ENCODE results near the gene FOXK2. TPM values are rescaled to one million over a fixed set of nuclear protein-coding genes. Genes with fewer than 3 reads are reported as not detected.

The FOXK2 gene
- total RNA-seq, 1 experiment from 2014 or later = 104 TPM

DNA sequence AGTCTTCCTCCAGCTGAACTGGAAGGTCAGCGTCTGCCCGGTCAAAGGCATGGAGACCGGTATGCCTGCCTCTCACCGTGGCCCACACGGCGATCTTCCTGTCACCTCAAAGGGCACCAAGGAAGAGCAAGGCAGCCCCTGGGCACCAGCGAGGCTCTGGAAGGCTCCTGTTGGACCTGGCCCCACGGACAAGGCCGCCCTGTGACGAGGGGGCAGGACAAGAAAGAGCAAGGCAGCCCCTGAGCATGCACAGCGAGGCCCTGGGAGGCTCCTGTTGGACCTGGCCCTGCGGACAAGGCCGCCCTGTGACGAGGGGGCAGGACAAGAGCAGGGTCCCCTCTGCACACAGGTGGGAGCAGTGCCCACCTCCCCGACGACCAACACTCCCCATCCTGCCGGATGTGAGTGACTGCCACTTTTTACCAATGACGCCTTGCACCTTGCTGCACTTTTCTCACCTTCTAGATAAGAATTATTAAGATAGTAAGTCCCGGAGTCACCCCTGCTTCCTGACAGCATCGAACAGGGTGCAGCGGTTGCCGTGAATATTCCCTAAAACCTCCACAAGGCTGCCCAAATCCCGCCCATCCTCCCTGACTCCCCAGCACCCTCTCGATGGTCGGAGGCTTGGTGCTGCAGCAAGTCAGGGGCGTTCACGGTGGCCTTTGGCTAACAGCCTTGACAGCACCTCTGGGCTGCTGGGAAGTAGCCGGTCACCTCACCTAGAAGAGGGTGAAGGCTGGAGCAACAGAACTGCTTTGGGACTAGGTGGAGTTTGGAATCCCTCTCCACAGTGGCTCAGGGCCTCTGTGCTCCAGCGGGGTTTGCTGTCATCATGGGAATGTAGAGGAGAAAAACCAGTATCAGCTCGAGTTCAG lies 134.4 kb downstream of the FOXK2 start:
- H3K36me3 Mint-ChIP-seq (ENCODE audit: insufficient read depth, unreplicated experiment) = peaks cover 6% of the 10 kb centered on the region
- ChIA-PET CTCF (no interaction called here), POLR2A (interaction anchor here (1.1 kb wide), 1 partner anchor 9 kb away, joined by 3 read pairs; no protein-coding TSS in a partner anchor)
- H3K27ac Mint-ChIP-seq (ENCODE audit: low read depth, unreplicated experiment) = no peak overlapping the region
- no peaks in the 10 kb centered on the region for H3K9me3 Mint-ChIP-seq (ENCODE audit: unreplicated experiment)
- DNase-seq (ENCODE audit: unreplicated experiment) = no peak
- BruUV-seq (replicated peaks) = no TSS peak
- no peaks in the 10 kb centered on the region for H3K27me3 Mint-ChIP-seq (ENCODE audit: insufficient read depth, unreplicated experiment)
- no peak overlapping the region for H3K4me3 Mint-ChIP-seq (ENCODE audit: unreplicated experiment)
- intact Hi-C loops (cut with micrococcal nuclease) = no loop called here
- H3K4me1 Mint-ChIP-seq (ENCODE audit: insufficient read depth, unreplicated experiment) = no peaks in the 10 kb centered on the region
- TF ChIP-seq, protein P1, sequence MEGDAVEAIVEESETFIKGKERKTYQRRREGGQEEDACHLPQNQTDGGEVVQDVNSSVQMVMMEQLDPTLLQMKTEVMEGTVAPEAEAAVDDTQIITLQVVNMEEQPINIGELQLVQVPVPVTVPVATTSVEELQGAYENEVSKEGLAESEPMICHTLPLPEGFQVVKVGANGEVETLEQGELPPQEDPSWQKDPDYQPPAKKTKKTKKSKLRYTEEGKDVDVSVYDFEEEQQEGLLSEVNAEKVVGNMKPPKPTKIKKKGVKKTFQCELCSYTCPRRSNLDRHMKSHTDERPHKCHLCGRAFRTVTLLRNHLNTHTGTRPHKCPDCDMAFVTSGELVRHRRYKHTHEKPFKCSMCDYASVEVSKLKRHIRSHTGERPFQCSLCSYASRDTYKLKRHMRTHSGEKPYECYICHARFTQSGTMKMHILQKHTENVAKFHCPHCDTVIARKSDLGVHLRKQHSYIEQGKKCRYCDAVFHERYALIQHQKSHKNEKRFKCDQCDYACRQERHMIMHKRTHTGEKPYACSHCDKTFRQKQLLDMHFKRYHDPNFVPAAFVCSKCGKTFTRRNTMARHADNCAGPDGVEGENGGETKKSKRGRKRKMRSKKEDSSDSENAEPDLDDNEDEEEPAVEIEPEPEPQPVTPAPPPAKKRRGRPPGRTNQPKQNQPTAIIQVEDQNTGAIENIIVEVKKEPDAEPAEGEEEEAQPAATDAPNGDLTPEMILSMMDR (IDR thresholded peaks at IDR 0.05; ENCODE audit: unreplicated experiment) = no peak

Other genes with a start within 250 kb of the FOXK2 start
- gene CSNK1D, start 246.0 kb upstream of the FOXK2 start, total RNA-seq (2022) = 191 and 193 TPM in 2 replicates
- 0.63 and 0.71 TPM in 2 replicates for gene CD7, start 202.1 kb upstream of the FOXK2 start, total RNA-seq (2022)
- 7.5 and 13.4 TPM in 2 replicates for gene SECTM1, start 186.0 kb upstream of the FOXK2 start, total RNA-seq (2022)
- not detected in 2 replicates for gene TEX19, start 160.5 kb upstream of the FOXK2 start, total RNA-seq (2022)
- not detected in 2 replicates for gene UTS2R, start 148.0 kb upstream of the FOXK2 start, total RNA-seq (2022)
- 14.8 and 16.2 TPM in 2 replicates for gene HEXD, start 101.4 kb upstream of the FOXK2 start, total RNA-seq (2022)
- gene OGFOD3, start 101.1 kb upstream of the FOXK2 start, total RNA-seq (2022) = 16.5 and 21.1 TPM in 2 replicates
- gene CYBC1, start 69.0 kb upstream of the FOXK2 start, total RNA-seq (2022) = 38.0 and 45.4 TPM in 2 replicates
- 20.6 TPM in 2 replicates for gene NARF, start 61.0 kb upstream of the FOXK2 start, total RNA-seq (2022)
- gene WDR45B, start 128.7 kb downstream of the FOXK2 start, total RNA-seq (2022) = 87.3 and 88.3 TPM in 2 replicates
- gene RAB40B, start 179.0 kb downstream of the FOXK2 start, total RNA-seq (2022) = 5.9 and 6.3 TPM in 2 replicates
- 21.5 and 24.4 TPM in 2 replicates for gene FN3KRP, start 197.0 kb downstream of the FOXK2 start, total RNA-seq (2022)
- gene FN3K, start 215.9 kb downstream of the FOXK2 start, total RNA-seq (2022) = 1.3 and 4.0 TPM in 2 replicates
- gene TBCD, start 232.3 kb downstream of the FOXK2 start, total RNA-seq (2022) = 66.8 and 76.2 TPM in 2 replicates